Keratinocyte (primary cell): ENCODE results near the gene PCDHGB4. TPM values are rescaled to one million over a fixed set of nuclear protein-coding genes. Genes with fewer than 3 reads are reported as not detected.
A peak's percentile ranks its signal among the peaks of the same experiment; 100 is the strongest.
"Not testable (repeated sequence)": the region's sequence is repeated elsewhere in the genome, so short reads cannot be mapped to it uniquely, and the experiment has no call there.

Experiments
- DNase-seq: peaks from one replicate; pipeline ENCODE4 v3.0.0-alpha.2; 2011; ENCODE audit warnings: low read depth, missing footprints, low spot score
- FAIRE-seq: peaks from 2 replicates; lab custom pipeline; 2011; peaks lifted over from hg19 to GRCh38; lab: Jason Lieb, UNC
- H2AFZ ChIP-seq: 2 replicates; pipeline ENCODE4 v1.6.0; 2012; ENCODE audit warnings: low read length, control low read depth, inconsistent platforms; ENCODE audit not compliant: control insufficient read depth
- H3K27ac ChIP-seq: 2 replicates; pipeline ENCODE4 v1.5.1; 2011; ENCODE audit warnings: low read length; ENCODE audit not compliant: control insufficient read depth, insufficient read depth
- H3K27me3 ChIP-seq: 3 replicates; pipeline ENCODE4 v1.6.0; 2011; ENCODE audit warnings: low read length; ENCODE audit not compliant: control insufficient read depth, insufficient read depth; ENCODE audit errors: extremely low read depth
- H3K36me3 ChIP-seq, 2 experiments: 2 replicates in 1 of 2; 3 replicates in 1 of 2; pipeline ENCODE4 v1.5.1; 2011; ENCODE audit warnings: low read length in 2 of 2, mild to moderate bottlenecking in 1 of 2; ENCODE audit not compliant: control insufficient read depth in 2 of 2, insufficient read depth in 2 of 2; ENCODE audit errors: extremely low read depth in 1 of 2
- H3K4me1 ChIP-seq: 3 replicates; pipeline ENCODE4 v1.5.1; 2011; ENCODE audit warnings: low read length; ENCODE audit not compliant: control insufficient read depth, insufficient read depth; ENCODE audit errors: extremely low read depth
- H3K4me2 ChIP-seq: 3 replicates; pipeline ENCODE4 v1.6.0; 2011; ENCODE audit warnings: low read depth, low read length; ENCODE audit not compliant: control insufficient read depth, insufficient read depth; ENCODE audit errors: extremely low read depth
- H3K4me3 ChIP-seq, 3 experiments: fragments of 200-600 bp in 1 of 3; sonication (generic) in 1 of 3; 2 replicates in 2 of 3; 3 replicates in 1 of 3; pipeline ENCODE4 v1.5.1; 2011 to 2016; ENCODE audit warnings: low read length in 3 of 3, mild to moderate bottlenecking in 3 of 3, control low read depth in 2 of 3, inconsistent platforms in 1 of 3, low read depth in 1 of 3, mixed read lengths in 1 of 3, mixed run types in 1 of 3, moderate library complexity in 1 of 3; ENCODE audit not compliant: control insufficient read depth in 2 of 3, insufficient read depth in 2 of 3; ENCODE audit errors: extremely low read depth in 1 of 3
- H3K79me2 ChIP-seq: 2 replicates; pipeline ENCODE4 v1.6.0; 2012; ENCODE audit warnings: low read length; ENCODE audit not compliant: control insufficient read depth, insufficient read depth
- H3K9ac ChIP-seq: 3 replicates; pipeline ENCODE4 v1.6.0; 2011; ENCODE audit warnings: low read length; ENCODE audit not compliant: control insufficient read depth, insufficient read depth; ENCODE audit errors: extremely low read depth
- H3K9me1 ChIP-seq: 3 replicates; pipeline ENCODE4 v1.6.0; 2011; ENCODE audit warnings: low read length; ENCODE audit not compliant: control insufficient read depth, insufficient read depth; ENCODE audit errors: extremely low read depth
- H3K9me3 ChIP-seq: 2 replicates; pipeline ENCODE4 v1.5.1; 2012; ENCODE audit warnings: low read depth, low read length; ENCODE audit not compliant: control insufficient read depth
- H4K20me1 ChIP-seq: 3 replicates; pipeline ENCODE4 v1.6.0; 2011; ENCODE audit warnings: low read length; ENCODE audit not compliant: control insufficient read depth, insufficient read depth; ENCODE audit errors: extremely low read depth
- CTCF ChIP-seq, 3 experiments: IDR thresholded peaks in 1 of 3; conservative IDR thresholded peaks in 1 of 3; optimal IDR thresholded peaks in 1 of 3; 2 replicates in 2 of 3; 3 replicates in 1 of 3; pipeline versions ENCODE3 to v1.5.1; 2011; ENCODE audit warnings: low read length in 3 of 3, mild to moderate bottlenecking in 3 of 3, moderate library complexity in 2 of 3, control low read depth in 1 of 3, inconsistent platforms in 1 of 3; ENCODE audit not compliant: insufficient read depth in 2 of 3; ENCODE audit errors: extremely low read depth in 1 of 3
- EZH2 ChIP-seq: IDR thresholded peaks from one replicate; pipeline ENCODE4 v1.6.1; 2012; ENCODE audit warnings: inconsistent platforms, mild to moderate bottlenecking, low read length, moderate library complexity
- dilution Hi-C: fragments of 300-500 bp; cut with MboI; formaldehyde crosslinking; loops from one replicate; pipeline ENCODE4 v1.7.0; 2020; ENCODE audit warnings: low sequenced_read_pairs; ENCODE audit not compliant: extremely low pct_ligation_motif_present
- polyA plus RNA-seq, 5 experiments: library from polyadenylated mRNA; depleted of rRNA in 3 of 5; stranded (reverse) in 3 of 5; stranded (forward) in 1 of 5; unstranded in 1 of 5; fragments of >200 nt; gene quantifications; 1 replicate in 1 of 5; 2 replicates in 3 of 5; 3 replicates in 1 of 5; pipeline versions ENCODE4 v1.2.1 to v1.2.3, GENCODE V29; 2011 to 2012; ENCODE audit warnings: missing spikeins in 2 of 5, low read depth in 1 of 5, low replicate concordance in 1 of 5

PCDHGB4 gene
- polyA plus RNA-seq, 1 donor (not counting 4 experiments of a cell fraction or from before 2014, with no cell fraction given): 1.6 TPM

- no peak overlapping the region for H3K27ac ChIP-seq
- peaks cover 10% of the 10 kb centered on the region for H3K27me3 ChIP-seq
- H3K4me3 ChIP-seq: no peak overlapping the region
- no peak overlapping the region for H3K4me2 ChIP-seq
- H3K36me3 ChIP-seq: no peaks in the 10 kb centered on the region
- H2AFZ ChIP-seq: no peak overlapping the region
- H4K20me1 ChIP-seq: no peaks in the 10 kb centered on the region
- no peaks in the 10 kb centered on the region for H3K9me1 ChIP-seq
- dilution Hi-C loops: no loop called here
- H3K79me2 ChIP-seq: no peaks in the 10 kb centered on the region
- FAIRE-seq: no peak
- H3K9ac ChIP-seq: no peak overlapping the region
- no peaks in the 10 kb centered on the region for H3K4me1 ChIP-seq
- TF ChIP-seq CTCF (optimal IDR thresholded peaks at IDR 0.05 in 1 of 3, IDR thresholded peaks at IDR 0.05 in 1 of 3, conservative IDR thresholded peaks at IDR 0.05 in 1 of 3; ENCODE audit: extremely low read depth in 1 of 3, insufficient read depth in 2 of 3, low read length in 3 of 3): no peak
- TF ChIP-seq EZH2: no peak
- peaks cover 27% of the 10 kb centered on the region for H3K9me3 ChIP-seq
- DNase-seq: no peak
These were observed 15.9 kb downstream of the PCDHGB4 start for GRCh38 chr5:141403387-141403786.

GRCh38 chr5:141407790-141408505 is 20.4 kb downstream of the PCDHGB4 start, which contains the start of gene PCDHGB6:
Gene PCDHGB6 (plus strand): TSS chr5:141408021. CDS start chr5:141408203, 182 bp downstream.
- H3K9me1 ChIP-seq, H3K9ac ChIP-seq, H3K36me3 ChIP-seq, FAIRE-seq, H4K20me1 ChIP-seq, H3K4me1 ChIP-seq, H3K27ac ChIP-seq, H2AFZ ChIP-seq, H3K79me2 ChIP-seq, dilution Hi-C loops, DNase-seq: not testable (repeated sequence)
- peak within 1 kb of the TSS; percentile 54 for H3K4me2 ChIP-seq
- H3K27me3 ChIP-seq: peaks cover 12% of the 10 kb centered on the region
- H3K9me3 ChIP-seq: peaks cover 29% of the 10 kb centered on the region
- peak; percentile 34 to 72 (median 48) for TF ChIP-seq CTCF (optimal IDR thresholded peaks at IDR 0.05 in 1 of 3, IDR thresholded peaks at IDR 0.05 in 1 of 3, conservative IDR thresholded peaks at IDR 0.05 in 1 of 3; ENCODE audit: extremely low read depth in 1 of 3, insufficient read depth in 2 of 3, low read length in 3 of 3)
- peak within 1 kb of the TSS in 2 of 3 experiments; percentile 20 for H3K4me3 ChIP-seq
